ENCODE measurements around the gene FOXK2. TPM values are rescaled to one million over a fixed set of nuclear protein-coding genes. Genes with fewer than 3 reads are reported as not detected.
A peak's percentile ranks its signal among the peaks of the same experiment; 100 is the strongest.
"Not testable (repeated sequence)": the region's sequence is repeated elsewhere in the genome, so short reads cannot be mapped to it uniquely, and the experiment has no call there.

Gene FOXK2
- polyA plus RNA-seq, 4 donors = 39.9 to 45.0 (median 41.7) TPM

GRCh38 chr17:82494236-82495055 lies 25.1 kb upstream of the FOXK2 start:
- peak; percentile 63 to 78 (median 65) for DNase-seq (ENCODE audit: low read depth in 4 of 4, low spot score in 3 of 4)

DNA sequence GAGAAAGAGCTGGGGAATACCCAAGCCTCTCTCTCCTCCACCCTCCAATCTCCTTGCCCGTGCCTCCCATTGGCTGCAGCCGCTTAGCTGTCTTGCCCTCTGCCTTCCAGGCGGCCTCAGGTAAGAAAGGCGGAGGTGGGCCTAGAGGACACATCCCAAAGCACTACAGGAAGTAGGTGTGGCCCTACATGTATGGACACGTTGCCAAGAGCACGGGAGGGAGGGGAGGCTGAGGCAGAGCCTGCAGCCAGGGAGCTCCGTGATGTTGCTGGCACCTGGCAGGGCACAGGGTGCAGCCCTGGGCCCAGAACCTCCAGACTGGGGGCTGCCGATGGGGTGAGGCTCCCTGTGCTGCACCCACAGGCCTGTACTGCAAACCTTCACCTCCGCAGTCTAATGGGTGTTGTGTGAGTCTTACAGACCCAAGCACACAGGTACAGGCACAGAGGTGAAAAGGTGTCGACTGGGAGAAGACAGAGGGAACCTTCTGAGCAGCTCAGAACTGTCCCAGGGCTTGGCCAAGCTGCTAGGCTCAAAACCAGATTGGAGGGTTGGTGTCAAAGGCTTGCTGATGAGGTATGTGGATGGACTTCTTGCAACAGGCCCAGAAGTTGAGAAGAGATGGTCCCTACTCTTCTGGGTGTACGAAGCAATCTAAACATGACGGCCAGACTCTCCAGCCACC lies 23.5 kb upstream of the FOXK2 start:
- DNase-seq (ENCODE audit: low read depth in 4 of 4, low spot score in 3 of 4) = no peak

GRCh38 chr17:82496529-82497434 lies 22.8 kb upstream of the FOXK2 start:
- DNase-seq (ENCODE audit: low read depth in 4 of 4, low spot score in 3 of 4) = peak; percentile 86 to 90 (median 87)

- DNase-seq (ENCODE audit: low read depth in 4 of 4, low spot score in 3 of 4) = peak in 1 of 4 donors; percentile 39
These were observed 21.8 kb upstream of the FOXK2 start for GRCh38 chr17:82497483-82498405.

DNA sequence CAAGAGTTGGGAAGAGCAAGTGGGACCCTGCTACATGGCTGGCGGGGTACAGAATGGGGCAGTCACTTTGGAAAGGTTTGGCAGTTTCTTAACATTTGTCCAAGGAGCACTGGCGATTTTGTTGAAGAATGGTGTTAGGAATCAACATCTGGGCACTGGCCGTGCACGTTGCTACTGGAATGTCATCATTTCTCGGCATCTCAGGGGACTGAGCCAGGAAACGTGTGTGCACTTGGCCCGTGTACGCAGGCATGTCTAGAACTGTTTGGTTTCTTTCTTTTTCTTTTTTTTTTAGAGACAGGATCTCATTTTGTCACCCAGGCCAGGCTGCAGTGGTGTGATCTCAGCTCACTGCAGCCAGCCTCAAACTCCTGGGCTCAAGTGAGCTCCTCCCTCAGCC lies 17.3 kb upstream of the FOXK2 start:
- no peak for DNase-seq (ENCODE audit: low read depth in 4 of 4, low spot score in 3 of 4)

GRCh38 chr17:82503094-82503727 lies 16.3 kb upstream of the FOXK2 start:
- no peak for DNase-seq (ENCODE audit: low read depth in 4 of 4, low spot score in 3 of 4)

DNA sequence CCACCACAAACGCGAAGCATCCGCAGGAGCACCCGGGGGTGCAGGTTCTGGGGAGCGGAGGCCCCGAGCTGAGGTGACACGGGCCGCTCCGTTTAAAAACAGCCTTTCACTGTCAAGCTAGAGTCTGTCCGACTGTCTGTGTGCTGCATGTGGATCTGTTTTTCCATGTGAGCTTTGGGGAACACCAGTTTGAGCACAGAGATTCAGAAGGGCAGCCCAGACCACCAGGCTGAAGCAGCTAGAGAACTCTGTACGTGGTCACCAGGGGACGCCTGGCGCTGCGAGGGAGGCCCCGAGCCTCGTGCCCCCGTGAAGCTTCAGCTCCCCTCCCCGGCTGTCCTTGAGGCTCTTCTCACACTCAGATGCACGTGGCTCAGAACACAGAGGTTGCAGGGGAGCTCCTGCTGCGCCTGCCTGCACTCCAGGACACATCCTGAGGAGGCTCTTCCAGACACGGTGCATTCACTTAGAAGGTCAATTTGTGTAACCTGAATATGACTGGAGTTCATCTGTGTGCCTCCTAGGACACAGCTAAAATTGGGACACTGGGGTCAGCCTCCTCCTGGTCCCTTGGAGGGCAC lies 15.7 kb upstream of the FOXK2 start:
- DNase-seq (ENCODE audit: low read depth in 4 of 4, low spot score in 3 of 4) = no peak

GRCh38 chr17:82505296-82505695 lies 14.2 kb upstream of the FOXK2 start:
- no peak for DNase-seq (ENCODE audit: low read depth in 4 of 4, low spot score in 3 of 4)

GRCh38 chr17:82506402-82506801 lies 13.1 kb upstream of the FOXK2 start:
- DNase-seq (ENCODE audit: low read depth in 4 of 4, low spot score in 3 of 4) = not testable (repeated sequence)

- no peak for DNase-seq (ENCODE audit: low read depth in 4 of 4, low spot score in 3 of 4)
These were observed 11.8 kb upstream of the FOXK2 start for GRCh38 chr17:82507631-82508175.

- not testable (repeated sequence) for DNase-seq (ENCODE audit: low read depth in 4 of 4, low spot score in 3 of 4)
These were observed 7.9 kb upstream of the FOXK2 start for GRCh38 chr17:82511642-82512041.

DNA sequence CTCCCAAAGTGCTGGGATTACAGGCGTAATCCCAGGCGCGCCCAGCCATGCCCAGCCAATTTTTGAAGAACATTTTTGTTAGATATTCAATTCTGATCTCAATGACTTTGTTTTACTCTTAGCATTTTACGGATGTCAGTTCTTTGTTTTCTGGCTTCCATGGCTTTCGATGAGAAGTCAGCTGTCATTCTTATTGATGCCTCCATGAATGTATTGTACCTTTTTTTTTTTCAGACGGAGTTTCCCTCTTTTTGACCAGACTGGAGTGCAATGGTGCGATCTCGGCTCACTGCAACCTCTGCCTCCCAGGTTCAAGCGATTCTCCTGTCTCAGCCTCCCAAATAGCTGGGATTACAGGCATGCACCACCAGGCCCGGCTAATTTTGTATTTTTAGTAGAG lies 5.7 kb upstream of the FOXK2 start:
- not testable (repeated sequence) for DNase-seq (ENCODE audit: low read depth in 4 of 4, low spot score in 3 of 4)

- DNase-seq (ENCODE audit: low read depth in 4 of 4, low spot score in 3 of 4) = no peak
These were observed 2.2 kb upstream of the FOXK2 start for GRCh38 chr17:82517230-82517865.

- DNase-seq (ENCODE audit: low read depth in 4 of 4, low spot score in 3 of 4) = no peak
These were observed 705 bp downstream of the FOXK2 start for GRCh38 chr17:82519971-82520903.

DNA sequence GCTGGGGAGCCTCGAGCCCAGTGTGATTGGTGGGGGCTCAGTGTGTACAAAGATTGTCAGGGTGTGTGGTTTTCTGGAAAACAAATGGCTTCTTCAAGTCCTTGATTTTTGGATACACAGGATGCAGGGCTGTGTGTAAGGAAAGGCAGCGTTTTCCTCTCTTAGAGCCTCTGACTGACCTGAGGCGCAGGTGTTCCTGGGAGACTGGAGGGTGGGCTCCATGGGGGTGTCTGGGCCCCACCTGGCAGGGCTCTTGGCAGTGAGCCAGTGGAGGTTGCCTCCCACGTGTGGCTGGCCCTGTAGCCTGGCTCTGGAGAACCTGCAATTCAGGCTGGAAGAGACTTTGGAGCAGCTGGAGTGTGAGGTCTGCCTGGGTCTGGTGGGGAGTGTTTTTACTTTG lies 5.0 kb downstream of the FOXK2 start:
- DNase-seq (ENCODE audit: low read depth in 4 of 4, low spot score in 3 of 4) = no peak

GRCh38 chr17:82525712-82526111 lies 6.2 kb downstream of the FOXK2 start:
- no peak for DNase-seq (ENCODE audit: low read depth in 4 of 4, low spot score in 3 of 4)

GRCh38 chr17:82527898-82528297 lies 8.4 kb downstream of the FOXK2 start:
- DNase-seq (ENCODE audit: low read depth in 4 of 4, low spot score in 3 of 4) = no peak

Data from right renal pelvis (tissue), 4 donors.